Measurements from ENCODE around the gene CTTNBP2. TPM values are rescaled to one million over a fixed set of nuclear protein-coding genes. Genes with fewer than 3 reads are reported as not detected.

CTTNBP2 gene
- polyA plus RNA-seq, 1 of the 3 experiments (the other 2 are of a cell fraction): not detected

DNA sequence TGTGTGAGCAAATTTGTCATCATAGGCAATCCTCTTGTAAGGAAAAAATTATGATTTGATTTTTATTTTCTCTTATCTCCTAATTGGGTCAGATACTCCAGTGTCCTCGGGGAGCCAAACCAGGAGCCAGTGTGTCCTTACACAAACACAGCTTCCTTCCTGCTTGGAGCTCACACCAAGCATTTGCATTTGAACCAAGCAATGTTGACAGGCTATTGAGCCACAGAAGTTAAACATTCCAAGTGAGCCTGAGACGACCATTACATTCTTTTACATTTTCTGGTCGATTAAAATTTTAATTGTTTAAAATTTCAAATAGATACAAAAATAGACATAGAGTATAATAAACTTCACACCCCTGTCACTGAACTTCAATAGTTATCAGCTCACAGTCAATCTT is 198.6 kb downstream of the CTTNBP2 start:
- Histone ChIP-seq H3K9me3 (no peaks in the 10 kb centered on the region), H3K27me3 (ENCODE audit: insufficient read depth) (peaks cover 48% of the 10 kb centered on the region; the same call in 1 of the 2 replicates), H3K4me3 (ENCODE audit: low read depth in 2 of 2, low read length in 1 of 2) (no peak overlapping the region), H3K27ac (ENCODE audit: low read depth in 2 of 2, low read length in 1 of 2) (no peak overlapping the region), H3K9ac (no peak overlapping the region), H3K79me2 (ENCODE audit: insufficient read depth) (no peaks in the 10 kb centered on the region), H3K36me3 (replicated peaks in 1 of 2; ENCODE audit: control insufficient read depth in 1 of 2, insufficient read depth in 2 of 2, low read length in 1 of 2) (no peaks in the 10 kb centered on the region), H3K9me2 (no peaks in the 10 kb centered on the region), H2AFZ (ENCODE audit: low read depth) (no peak overlapping the region), H3K4me1 (ENCODE audit: control insufficient read depth in 1 of 2, insufficient read depth in 2 of 2, low read depth in 1 of 2, low read length in 1 of 2) (no peaks in the 10 kb centered on the region), H3F3A (replicated peaks; ENCODE audit: insufficient read depth) (no peaks in the 10 kb centered on the region), H4K20me1 (ENCODE audit: insufficient read depth) (no peaks in the 10 kb centered on the region), H3K4me2 (no peak overlapping the region)
- WGBS (ENCODE audit: low lambda C conversion rate): under 1% methylated on average over 3 of the region's 3 CpGs
- TF ChIP-seq SIN3A (IDR thresholded peaks at IDR 0.05; ENCODE audit: borderline replicate concordance, low read depth, low read length) (no peak), RCOR1 (IDR thresholded peaks at IDR 0.05; ENCODE audit: low read length) (no peak), FOXM1 (IDR thresholded peaks at IDR 0.05; ENCODE audit: low read depth) (no peak)
- ChIA-PET CTCF (no interaction called here), POLR2A (no interaction called here)
- no peak for DNase-seq

DNA sequence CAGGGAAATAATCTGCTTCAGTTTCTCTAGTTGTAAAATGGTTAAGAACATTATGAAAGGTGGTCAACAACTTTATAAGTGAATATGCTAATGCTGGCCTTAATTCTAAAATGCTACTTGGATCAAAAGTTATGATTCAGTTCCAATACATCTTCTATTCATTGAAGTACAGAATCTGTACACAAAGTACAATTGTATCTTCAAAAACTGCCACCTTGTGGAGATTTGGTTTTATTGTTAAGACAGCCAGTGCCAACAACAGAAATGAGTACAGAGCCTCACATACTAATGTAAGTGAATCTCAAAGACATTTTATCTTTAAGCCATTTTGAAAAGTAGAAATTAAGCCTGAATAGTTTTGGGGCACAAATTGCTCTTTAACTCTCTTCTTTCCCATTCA is 199.4 kb downstream of the CTTNBP2 start:
- H4K20me1 ChIP-seq (ENCODE audit: insufficient read depth): no peaks in the 10 kb centered on the region
- H3K4me3 ChIP-seq (ENCODE audit: low read depth in 2 of 2, low read length in 1 of 2): no peak overlapping the region
- H3K4me1 ChIP-seq (ENCODE audit: control insufficient read depth in 1 of 2, insufficient read depth in 2 of 2, low read depth in 1 of 2, low read length in 1 of 2): no peaks in the 10 kb centered on the region
- no peaks in the 10 kb centered on the region for H3K79me2 ChIP-seq (ENCODE audit: insufficient read depth)
- TF ChIP-seq SMC3 (IDR thresholded peaks at IDR 0.05; ENCODE audit: low read depth, low read length): peak; percentile 26
- TF ChIP-seq POLR2AphosphoS5 (IDR thresholded peaks at IDR 0.05; ENCODE audit: low read depth, low read length): no peak
- TF ChIP-seq, protein P1, sequence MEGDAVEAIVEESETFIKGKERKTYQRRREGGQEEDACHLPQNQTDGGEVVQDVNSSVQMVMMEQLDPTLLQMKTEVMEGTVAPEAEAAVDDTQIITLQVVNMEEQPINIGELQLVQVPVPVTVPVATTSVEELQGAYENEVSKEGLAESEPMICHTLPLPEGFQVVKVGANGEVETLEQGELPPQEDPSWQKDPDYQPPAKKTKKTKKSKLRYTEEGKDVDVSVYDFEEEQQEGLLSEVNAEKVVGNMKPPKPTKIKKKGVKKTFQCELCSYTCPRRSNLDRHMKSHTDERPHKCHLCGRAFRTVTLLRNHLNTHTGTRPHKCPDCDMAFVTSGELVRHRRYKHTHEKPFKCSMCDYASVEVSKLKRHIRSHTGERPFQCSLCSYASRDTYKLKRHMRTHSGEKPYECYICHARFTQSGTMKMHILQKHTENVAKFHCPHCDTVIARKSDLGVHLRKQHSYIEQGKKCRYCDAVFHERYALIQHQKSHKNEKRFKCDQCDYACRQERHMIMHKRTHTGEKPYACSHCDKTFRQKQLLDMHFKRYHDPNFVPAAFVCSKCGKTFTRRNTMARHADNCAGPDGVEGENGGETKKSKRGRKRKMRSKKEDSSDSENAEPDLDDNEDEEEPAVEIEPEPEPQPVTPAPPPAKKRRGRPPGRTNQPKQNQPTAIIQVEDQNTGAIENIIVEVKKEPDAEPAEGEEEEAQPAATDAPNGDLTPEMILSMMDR (IDR thresholded peaks at IDR 0.05): peak; percentile 59
- peak; percentile 23; the same call in 1 of the 2 replicates for TF ChIP-seq RAD21 (IDR thresholded peaks at IDR 0.05; ENCODE audit: low read length)
- H3K4me2 ChIP-seq: no peak overlapping the region
- H3K27ac ChIP-seq (ENCODE audit: low read depth in 2 of 2, low read length in 1 of 2): no peak overlapping the region
- no peaks in the 10 kb centered on the region for H3F3A ChIP-seq (replicated peaks; ENCODE audit: insufficient read depth)
- H3K9ac ChIP-seq: no peak overlapping the region
- CTCF ChIA-PET: no interaction called here
- H3K9me3 ChIP-seq: no peaks in the 10 kb centered on the region
- no peak overlapping the region for H2AFZ ChIP-seq (ENCODE audit: low read depth)
- peaks cover 42% of the 10 kb centered on the region; the same call in 1 of the 2 replicates for H3K27me3 ChIP-seq (ENCODE audit: insufficient read depth)
- no peaks in the 10 kb centered on the region for H3K9me2 ChIP-seq
- H3K36me3 ChIP-seq (replicated peaks in 1 of 2; ENCODE audit: control insufficient read depth in 1 of 2, insufficient read depth in 2 of 2, low read length in 1 of 2): no peaks in the 10 kb centered on the region
- DNase-seq: peak; percentile 5
- POLR2A ChIA-PET: no interaction called here

DNA sequence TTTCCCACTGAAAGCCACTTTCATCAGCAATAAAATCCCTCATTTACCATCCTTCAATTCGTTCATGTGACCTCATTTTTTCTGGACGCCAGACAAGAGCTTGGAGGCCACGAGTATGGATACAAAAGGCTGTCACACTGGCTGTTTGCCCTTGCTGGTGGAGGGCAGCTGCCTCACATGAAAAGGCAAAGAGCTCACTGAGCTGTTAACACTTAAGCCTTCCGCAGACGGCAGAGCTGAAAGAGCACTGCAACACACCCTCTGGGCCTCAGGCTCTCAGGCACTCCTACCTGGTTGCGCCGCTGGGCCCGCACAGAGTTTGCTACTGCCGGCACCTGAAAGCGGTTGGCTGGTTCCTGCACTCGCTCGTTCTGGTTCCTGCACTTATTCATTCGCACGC is 199.9 kb downstream of the CTTNBP2 start:
- no peaks in the 10 kb centered on the region for H4K20me1 ChIP-seq (ENCODE audit: insufficient read depth)
- ChIA-PET POLR2A (no interaction called here), CTCF (interaction anchor here (1.4 kb wide), 1 partner anchor 13 kb away, joined by 4 read pairs; no protein-coding TSS in a partner anchor)
- H3K79me2 ChIP-seq (ENCODE audit: insufficient read depth): no peaks in the 10 kb centered on the region
- H3K9me2 ChIP-seq: no peaks in the 10 kb centered on the region
- 44% methylated on average over 14 of the region's 14 CpGs for WGBS (ENCODE audit: low lambda C conversion rate)
- H2AFZ ChIP-seq (ENCODE audit: low read depth): no peak overlapping the region
- no peaks in the 10 kb centered on the region for H3K36me3 ChIP-seq (replicated peaks in 1 of 2; ENCODE audit: control insufficient read depth in 1 of 2, insufficient read depth in 2 of 2, low read length in 1 of 2)
- H3K27me3 ChIP-seq (ENCODE audit: insufficient read depth): peaks cover 38% of the 10 kb centered on the region; the same call in 1 of the 2 replicates
- no peaks in the 10 kb centered on the region for H3K9me3 ChIP-seq
- no peak overlapping the region for H3K4me3 ChIP-seq (ENCODE audit: low read depth in 2 of 2, low read length in 1 of 2)
- TF ChIP-seq ELF1 (IDR thresholded peaks at IDR 0.05) (no peak), JUND (IDR thresholded peaks at IDR 0.05) (no peak), POLR2AphosphoS5 (IDR thresholded peaks at IDR 0.05; ENCODE audit: low read depth, low read length) (no peak), TCF12 (IDR thresholded peaks at IDR 0.05) (no peak), SMC3 (IDR thresholded peaks at IDR 0.05; ENCODE audit: low read depth, low read length) (no peak), SIN3A (IDR thresholded peaks at IDR 0.05; ENCODE audit: borderline replicate concordance, low read depth, low read length) (no peak)
- TF ChIP-seq, protein P2, sequence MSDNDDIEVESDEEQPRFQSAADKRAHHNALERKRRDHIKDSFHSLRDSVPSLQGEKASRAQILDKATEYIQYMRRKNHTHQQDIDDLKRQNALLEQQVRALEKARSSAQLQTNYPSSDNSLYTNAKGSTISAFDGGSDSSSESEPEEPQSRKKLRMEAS (IDR thresholded peaks at IDR 0.05; ENCODE audit: low read depth): no peak
- no peak overlapping the region for H3K27ac ChIP-seq (ENCODE audit: low read depth in 2 of 2, low read length in 1 of 2)
- no peaks in the 10 kb centered on the region for H3K4me1 ChIP-seq (ENCODE audit: control insufficient read depth in 1 of 2, insufficient read depth in 2 of 2, low read depth in 1 of 2, low read length in 1 of 2)
- no peak overlapping the region for H3K9ac ChIP-seq
- no peak for DNase-seq
- no peaks in the 10 kb centered on the region for H3F3A ChIP-seq (replicated peaks; ENCODE audit: insufficient read depth)
- no peak overlapping the region for H3K4me2 ChIP-seq
